HG03060 (cell line): ENCODE results near the gene PGM2L1.
A peak's percentile ranks its signal among the peaks of the same experiment; 100 is the strongest.
"Not testable (repeated sequence)": the region's sequence is repeated elsewhere in the genome, so short reads cannot be mapped to it uniquely, and the experiment has no call there.

ENCODE experiments used
- ATAC-seq: cut with Tn5 transposase; IDR thresholded peaks from one replicate; pipeline ENCODE4 v1.9.1; 2021; ENCODE audit warnings: low read depth, moderate number of reproducible peaks; ENCODE audit not compliant: unreplicated experiment

Gene PGM2L1

GRCh38 chr11:74398244-74399159 is at the start of gene PGM2L1:
Gene PGM2L1, minus strand, starts transcription at chr11:74398433. Its CDS starts 272 bp downstream, at chr11:74398161.
- ATAC-seq: peak; percentile 77

- no peak for ATAC-seq
Measured at GRCh38 chr11:74447720-74448119, 49.5 kb upstream of the PGM2L1 start.

DNA sequence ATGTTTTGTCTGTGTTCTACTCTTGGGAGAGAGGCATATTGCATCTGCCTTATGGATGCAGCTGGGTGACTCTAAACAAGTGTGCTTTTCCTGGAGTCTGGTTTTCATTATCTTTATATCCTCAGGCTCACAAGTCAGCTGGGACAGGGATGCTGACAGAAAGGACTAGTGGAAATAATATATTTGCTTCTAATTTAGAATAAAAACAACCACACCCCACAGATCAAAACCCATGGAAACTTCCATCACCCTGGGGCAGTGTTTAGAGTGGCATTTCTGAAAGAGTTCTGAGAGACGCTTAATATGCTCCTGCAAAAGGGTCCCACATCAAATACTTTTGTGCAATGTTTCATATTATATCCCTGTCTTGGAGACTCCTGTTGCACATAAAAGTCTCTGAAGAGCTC is 48.3 kb upstream of the PGM2L1 start:
- ATAC-seq: no peak

DNA sequence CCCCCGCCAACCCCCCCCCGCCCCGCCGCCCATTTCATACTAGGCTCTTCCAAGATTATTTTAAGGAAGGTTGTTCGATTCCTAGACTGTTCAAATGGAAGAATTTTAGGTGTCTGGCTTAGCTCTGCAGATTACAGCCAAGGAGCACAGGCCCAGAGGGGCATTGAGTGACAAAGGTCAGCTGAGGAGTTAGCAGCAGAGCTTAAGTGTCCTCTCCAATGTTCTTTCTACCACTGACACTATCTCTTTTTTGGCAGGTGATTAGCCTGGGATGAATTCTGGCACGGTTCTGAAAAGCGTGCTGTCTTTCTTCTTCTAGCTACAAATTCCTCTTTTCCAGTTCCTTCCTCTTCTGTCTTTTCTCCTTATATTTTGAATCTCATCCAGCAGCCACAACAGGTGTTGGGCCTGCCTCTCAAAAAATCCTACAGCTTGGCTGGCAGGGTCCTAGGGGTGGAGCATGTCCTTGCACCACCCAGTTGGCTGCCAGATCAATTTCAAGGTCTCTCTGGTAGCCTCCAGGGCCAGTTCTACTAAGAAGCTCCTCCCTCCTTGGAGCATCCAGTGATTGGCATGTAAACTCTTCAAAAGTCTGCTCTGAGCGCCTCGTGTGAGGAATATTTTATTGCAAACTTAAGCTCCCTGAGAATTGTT is 46.1 kb upstream of the PGM2L1 start:
- no peak for ATAC-seq

DNA sequence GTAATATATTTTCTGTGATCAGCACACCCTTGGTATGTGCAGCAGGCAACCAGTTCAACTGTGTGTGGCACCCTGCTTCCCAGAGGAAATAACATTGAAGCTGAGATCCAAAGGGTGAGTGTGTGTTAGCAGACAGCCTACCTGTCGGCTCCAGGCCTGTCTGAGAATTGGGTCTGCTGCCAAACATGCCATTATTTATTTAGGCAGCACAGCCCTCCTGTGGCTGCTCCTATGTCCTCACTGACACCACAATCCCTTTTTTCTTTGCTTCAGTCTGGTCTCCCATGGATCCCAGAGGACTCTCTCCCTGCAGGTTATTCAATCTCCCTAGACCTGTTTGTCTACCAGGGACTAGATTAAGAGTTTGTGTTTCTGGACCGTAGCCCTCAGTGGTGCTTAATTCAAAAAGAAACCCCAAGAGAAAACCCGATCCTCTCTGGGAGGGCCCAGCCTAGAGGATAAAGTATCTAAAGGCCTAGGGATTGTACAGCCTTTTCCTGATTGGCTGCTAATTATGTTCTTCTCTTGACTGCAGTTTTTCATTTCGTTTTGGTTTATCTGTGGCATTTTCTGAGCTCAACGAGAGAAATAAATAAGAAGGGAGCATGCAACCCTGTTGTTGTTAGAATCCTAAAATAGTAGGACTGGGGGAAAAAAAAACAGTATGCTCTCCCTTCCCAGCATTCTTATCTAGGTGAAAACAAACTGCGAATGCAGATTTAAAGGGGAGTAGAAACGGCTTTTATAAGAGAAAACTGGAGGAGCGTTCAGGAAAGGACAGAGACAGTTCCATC is 45.0 kb upstream of the PGM2L1 start:
- no peak for ATAC-seq

DNA sequence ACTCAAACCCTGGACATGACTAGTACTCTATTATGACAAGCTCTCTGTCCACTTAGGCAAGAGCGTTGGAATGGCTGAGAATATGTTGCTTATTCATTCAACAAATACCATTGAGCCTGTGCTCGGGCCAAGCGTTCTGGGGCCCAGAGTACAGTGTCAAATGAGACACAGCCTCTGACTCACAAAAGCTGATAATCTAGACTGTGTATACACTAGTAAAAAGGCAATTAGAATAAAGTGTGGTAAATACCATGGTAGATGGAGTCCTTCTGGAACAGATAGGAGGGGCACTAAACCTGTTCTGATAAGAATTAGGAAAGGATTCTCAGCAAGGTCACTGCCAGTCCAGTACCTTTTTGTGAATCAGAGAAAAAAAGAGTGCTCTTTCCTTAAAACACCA is 44.4 kb upstream of the PGM2L1 start:
- no peak for ATAC-seq

GRCh38 chr11:74438681-74439080 is 40.4 kb upstream of the PGM2L1 start:
- no peak for ATAC-seq

DNA sequence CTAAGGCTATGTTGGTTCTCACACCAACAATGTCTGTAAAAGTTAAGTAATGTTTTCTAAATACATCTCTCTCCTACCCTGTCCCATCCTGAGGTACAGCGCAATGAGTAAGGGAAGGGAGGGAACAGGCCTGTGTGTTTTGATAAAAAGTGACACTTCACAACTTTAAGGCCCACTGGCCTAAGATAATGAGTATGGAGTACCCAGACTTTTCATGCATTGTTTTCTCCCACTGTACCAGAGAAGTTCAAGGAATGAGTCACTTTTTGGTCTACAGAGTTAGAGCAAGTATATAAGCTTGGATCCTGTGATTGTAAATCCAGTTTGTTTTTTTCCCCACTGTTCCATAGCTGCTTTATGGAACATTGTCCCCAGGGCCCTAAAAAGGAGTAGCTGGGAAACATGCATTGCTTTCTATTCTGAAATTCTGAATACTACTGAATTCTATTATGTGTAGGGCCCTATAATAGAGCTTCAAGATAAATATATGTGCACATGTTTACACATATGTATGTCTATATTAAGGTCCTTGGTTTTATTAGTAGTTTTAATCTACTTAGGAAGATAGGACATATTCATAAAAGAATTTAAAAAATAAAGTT is 39.3 kb upstream of the PGM2L1 start:
- no peak for ATAC-seq

GRCh38 chr11:74434528-74434927 is 36.3 kb upstream of the PGM2L1 start:
- ATAC-seq: no peak

DNA sequence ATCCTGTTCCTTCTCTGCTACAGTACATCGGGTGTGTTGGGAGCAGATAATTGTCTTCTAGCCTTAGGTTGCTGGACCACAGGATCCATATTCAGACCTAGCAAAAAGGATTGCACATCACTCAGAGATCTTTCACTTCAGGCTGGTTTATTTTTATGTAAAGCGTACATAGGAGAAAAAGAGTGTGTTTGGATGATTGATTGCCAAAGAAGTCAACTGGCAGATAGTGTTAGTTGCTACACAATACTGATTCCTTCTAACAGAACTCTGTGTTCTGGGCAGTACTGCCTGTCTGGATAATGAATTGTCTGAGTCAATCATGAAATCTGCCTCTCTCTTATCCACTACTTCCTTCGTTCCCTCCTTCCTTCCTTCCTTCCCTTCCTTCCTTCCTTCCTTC is 31.0 kb upstream of the PGM2L1 start:
- ATAC-seq: no peak

- no peak for ATAC-seq
Measured at GRCh38 chr11:74427384-74427886, 29.2 kb upstream of the PGM2L1 start.

DNA sequence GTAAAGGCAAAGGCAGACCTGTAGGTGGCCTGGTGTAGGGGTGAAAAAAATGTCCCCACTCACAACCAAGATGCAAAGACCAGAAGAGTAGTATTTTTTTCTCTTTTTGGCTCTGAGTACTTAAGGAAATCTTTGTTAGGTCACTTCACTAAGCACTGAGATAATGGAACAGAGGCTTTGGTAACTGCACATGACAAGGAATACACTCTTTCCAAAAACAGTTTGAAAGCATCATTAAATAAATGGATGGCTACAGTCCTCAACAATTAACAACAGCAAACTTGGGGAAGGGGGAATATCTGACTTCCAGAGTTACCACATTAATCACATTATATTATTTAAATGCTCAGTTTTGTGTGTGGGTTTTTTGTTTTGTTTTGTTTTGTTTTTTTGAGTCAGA is 26.9 kb upstream of the PGM2L1 start:
- no peak for ATAC-seq

- no peak for ATAC-seq
Measured at GRCh38 chr11:74418509-74418895, 20.3 kb upstream of the PGM2L1 start.

DNA sequence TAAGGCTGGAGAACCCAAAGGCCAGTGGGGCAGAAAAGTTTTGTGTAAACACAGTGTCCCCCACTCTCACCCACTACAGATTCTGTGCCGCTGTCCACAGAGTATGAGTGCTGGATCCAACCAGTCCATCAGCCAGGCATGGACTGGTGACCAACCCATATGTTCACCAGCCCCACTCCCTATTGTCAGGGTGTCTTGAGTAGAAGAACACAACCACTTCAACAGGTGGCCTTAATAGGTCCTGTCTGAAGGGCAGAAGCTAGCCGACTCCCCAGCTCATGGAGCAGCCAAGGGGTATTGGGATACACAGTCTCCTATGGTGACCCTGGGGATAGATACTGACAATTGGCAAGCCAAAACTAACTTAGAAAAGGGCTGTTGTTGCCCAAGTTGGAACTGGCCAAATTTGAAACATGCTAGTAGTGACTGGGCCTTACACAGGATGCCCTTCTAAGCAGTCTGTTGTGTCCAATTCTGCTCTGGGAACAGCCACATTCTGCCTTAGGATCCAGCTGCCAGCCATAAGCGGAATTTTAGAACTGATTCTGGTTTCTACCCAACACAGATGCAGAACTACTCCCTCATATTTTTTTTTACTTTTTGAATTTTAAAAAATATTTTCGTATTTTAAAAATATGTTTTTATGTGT is 19.8 kb upstream of the PGM2L1 start:
- ATAC-seq: no peak

GRCh38 chr11:74417379-74417804 is 19.2 kb upstream of the PGM2L1 start:
- no peak for ATAC-seq

DNA sequence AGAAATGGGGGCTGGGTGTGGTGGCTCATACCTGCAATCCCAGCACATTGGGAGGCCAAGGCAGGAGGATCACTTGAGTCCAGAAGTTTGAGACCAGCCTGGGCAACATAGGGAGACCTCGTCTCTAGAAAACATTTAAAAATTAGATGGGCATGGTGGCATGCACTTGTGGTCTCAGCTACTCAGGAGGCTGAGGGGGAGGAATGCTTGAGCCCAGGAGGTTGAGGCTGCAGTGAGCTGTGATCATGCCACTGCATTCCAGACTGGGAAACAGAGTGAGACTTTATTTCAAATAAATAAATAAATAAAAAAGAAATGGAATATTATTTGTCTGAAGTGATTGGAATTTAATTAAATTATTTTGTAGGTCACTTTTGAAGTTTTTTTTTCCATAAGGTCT is 18.7 kb upstream of the PGM2L1 start:
- ATAC-seq: not testable (repeated sequence)

GRCh38 chr11:74412733-74413359 is 14.6 kb upstream of the PGM2L1 start:
- no peak for ATAC-seq

GRCh38 chr11:74412321-74412720 is 14.1 kb upstream of the PGM2L1 start:
- ATAC-seq: no peak

DNA sequence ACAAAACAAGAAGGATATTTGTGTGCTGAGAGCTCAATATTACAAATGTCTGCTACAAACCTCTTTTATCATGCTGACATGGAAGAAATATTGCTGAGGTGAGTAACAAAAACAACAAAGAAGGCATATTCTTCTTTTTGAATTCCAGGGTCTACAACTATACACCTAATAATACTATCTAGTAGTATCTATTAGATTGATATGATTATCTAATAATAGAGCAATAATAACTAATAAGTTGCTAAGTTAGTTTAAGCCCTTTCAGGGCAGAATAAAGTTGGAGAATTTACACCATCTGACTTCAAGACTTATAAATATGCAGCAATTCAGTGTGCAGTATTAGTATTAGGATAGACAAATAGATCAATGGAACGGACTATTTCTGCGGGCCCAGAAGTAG is 11.4 kb upstream of the PGM2L1 start:
- ATAC-seq: no peak
